ENCODE results near the gene MRPL21.

DNA sequence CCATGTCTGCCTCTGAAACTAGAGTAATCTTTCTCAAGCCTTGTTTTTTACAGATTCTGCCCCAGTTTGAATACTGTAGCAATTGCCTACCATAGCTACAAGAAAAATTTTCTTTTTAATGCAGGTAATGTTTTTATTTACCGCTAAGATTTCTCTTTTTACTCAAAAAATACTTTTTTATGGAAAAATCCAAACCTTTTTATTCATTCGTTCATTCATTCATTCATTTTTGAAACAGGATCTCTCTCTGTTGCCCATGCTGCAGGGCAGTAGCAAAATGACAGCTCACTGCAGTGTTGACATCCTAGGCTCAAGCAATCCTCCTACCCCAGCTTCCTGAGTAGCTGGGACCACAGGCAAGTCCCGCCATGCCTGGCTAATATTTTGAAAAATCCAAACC is 59.3 kb downstream of the MRPL21 start:
- TF ChIP-seq POLR2AphosphoS5 (IDR thresholded peaks at IDR 0.05) (no peak), CTCF (IDR thresholded peaks at IDR 0.05) (no peak), EP300 (IDR thresholded peaks at IDR 0.05) (no peak)

Data from upper lobe of left lung (tissue), 4 donors.